ENCODE data around the gene SDF4. TPM values are rescaled to one million over a fixed set of nuclear protein-coding genes. Genes with fewer than 3 reads are reported as not detected.

The SDF4 gene
- total and polyA plus RNA-seq, 2 experiments from 2014 or later: 45.0 to 62.6 TPM

DNA sequence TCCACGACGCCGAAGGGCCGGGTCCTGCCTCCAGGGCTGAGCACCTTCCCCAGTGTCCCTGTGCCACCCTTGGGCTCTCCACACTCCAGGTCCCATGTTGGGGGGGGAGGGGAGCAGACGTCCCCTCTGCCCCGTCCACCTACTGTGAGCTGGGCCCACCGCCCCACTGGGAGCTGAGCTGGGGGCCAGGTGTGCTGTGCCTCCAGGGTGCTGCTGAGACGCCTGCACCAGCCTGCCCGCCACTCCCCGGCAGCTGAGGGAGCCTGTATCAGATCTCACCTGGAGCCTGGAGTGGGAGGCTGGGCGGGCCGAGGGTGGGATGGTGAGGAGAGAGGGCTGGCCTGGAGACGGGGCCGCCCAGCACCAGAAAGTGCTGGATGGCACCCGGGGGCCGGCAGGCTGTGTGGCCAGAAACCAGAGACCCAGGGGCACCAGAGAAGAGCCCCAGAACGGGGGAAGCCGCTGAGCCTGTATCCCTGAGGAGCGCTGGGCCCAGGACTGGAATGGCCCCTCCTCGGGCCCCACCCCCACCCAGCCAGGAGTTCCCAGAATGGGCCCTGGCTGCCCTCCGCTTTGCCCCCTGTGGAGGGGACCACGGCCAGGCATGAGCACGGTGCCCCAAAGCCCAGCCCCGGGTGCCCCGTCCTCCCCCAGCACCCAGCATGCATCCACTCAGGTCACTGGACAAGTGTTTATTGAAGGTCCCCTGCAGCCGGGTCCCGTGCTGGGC lies 28.8 kb downstream of the SDF4 start:
- no peaks in the 10 kb centered on the region for H3F3A ChIP-seq (replicated peaks; ENCODE audit: low read depth)
- peaks cover 13% of the 10 kb centered on the region; the same call in 1 of the 2 replicates for H3K27me3 ChIP-seq (ENCODE audit: insufficient read depth)
- Mint-ChIP-seq H3K4me3 (no peak overlapping the region), H3K27ac (no peak overlapping the region), H3K36me3 (ENCODE audit: low read depth) (no peaks in the 10 kb centered on the region), H3K9me3 (no peaks in the 10 kb centered on the region; the same call in 2 of the 3 replicates), H3K4me1 (no peaks in the 10 kb centered on the region; the same call in 2 of the 3 replicates), H3K27me3 (ENCODE audit: insufficient read depth, low read depth, poor library complexity) (peaks cover 6% of the 10 kb centered on the region)
- H3K4me3 ChIP-seq: no peak overlapping the region
- no peaks in the 10 kb centered on the region for H4K20me1 ChIP-seq (replicated peaks; ENCODE audit: insufficient read depth)
- ATAC-seq (no peak), DNase-seq (ENCODE audit: low spot score) (peak; percentile 16)
- H3K36me3 ChIP-seq (ENCODE audit: insufficient read depth): no peaks in the 10 kb centered on the region
- H2AFZ ChIP-seq: no peak overlapping the region
- H3K9me2 ChIP-seq (ENCODE audit: insufficient read depth): no peaks in the 10 kb centered on the region
- no peaks in the 10 kb centered on the region for H3K79me2 ChIP-seq (replicated peaks; ENCODE audit: insufficient read depth)
- TF ChIP-seq JUNB (IDR thresholded peaks at IDR 0.05; ENCODE audit: unreplicated experiment): no peak
- no peak for TF ChIP-seq STAT1 (IDR thresholded peaks at IDR 0.05; ENCODE audit: unreplicated experiment)
- no peak for TF ChIP-seq CREB1 (CRISPR knock-in tag; IDR thresholded peaks at IDR 0.05; ENCODE audit: low read depth)
- TF ChIP-seq ZNF114 (CRISPR knock-in tag; IDR thresholded peaks at IDR 0.05): no peak
- TF ChIP-seq EZH2phosphoT487 (IDR thresholded peaks at IDR 0.05; ENCODE audit: unreplicated experiment): no peak
- TF ChIP-seq, protein P1, sequence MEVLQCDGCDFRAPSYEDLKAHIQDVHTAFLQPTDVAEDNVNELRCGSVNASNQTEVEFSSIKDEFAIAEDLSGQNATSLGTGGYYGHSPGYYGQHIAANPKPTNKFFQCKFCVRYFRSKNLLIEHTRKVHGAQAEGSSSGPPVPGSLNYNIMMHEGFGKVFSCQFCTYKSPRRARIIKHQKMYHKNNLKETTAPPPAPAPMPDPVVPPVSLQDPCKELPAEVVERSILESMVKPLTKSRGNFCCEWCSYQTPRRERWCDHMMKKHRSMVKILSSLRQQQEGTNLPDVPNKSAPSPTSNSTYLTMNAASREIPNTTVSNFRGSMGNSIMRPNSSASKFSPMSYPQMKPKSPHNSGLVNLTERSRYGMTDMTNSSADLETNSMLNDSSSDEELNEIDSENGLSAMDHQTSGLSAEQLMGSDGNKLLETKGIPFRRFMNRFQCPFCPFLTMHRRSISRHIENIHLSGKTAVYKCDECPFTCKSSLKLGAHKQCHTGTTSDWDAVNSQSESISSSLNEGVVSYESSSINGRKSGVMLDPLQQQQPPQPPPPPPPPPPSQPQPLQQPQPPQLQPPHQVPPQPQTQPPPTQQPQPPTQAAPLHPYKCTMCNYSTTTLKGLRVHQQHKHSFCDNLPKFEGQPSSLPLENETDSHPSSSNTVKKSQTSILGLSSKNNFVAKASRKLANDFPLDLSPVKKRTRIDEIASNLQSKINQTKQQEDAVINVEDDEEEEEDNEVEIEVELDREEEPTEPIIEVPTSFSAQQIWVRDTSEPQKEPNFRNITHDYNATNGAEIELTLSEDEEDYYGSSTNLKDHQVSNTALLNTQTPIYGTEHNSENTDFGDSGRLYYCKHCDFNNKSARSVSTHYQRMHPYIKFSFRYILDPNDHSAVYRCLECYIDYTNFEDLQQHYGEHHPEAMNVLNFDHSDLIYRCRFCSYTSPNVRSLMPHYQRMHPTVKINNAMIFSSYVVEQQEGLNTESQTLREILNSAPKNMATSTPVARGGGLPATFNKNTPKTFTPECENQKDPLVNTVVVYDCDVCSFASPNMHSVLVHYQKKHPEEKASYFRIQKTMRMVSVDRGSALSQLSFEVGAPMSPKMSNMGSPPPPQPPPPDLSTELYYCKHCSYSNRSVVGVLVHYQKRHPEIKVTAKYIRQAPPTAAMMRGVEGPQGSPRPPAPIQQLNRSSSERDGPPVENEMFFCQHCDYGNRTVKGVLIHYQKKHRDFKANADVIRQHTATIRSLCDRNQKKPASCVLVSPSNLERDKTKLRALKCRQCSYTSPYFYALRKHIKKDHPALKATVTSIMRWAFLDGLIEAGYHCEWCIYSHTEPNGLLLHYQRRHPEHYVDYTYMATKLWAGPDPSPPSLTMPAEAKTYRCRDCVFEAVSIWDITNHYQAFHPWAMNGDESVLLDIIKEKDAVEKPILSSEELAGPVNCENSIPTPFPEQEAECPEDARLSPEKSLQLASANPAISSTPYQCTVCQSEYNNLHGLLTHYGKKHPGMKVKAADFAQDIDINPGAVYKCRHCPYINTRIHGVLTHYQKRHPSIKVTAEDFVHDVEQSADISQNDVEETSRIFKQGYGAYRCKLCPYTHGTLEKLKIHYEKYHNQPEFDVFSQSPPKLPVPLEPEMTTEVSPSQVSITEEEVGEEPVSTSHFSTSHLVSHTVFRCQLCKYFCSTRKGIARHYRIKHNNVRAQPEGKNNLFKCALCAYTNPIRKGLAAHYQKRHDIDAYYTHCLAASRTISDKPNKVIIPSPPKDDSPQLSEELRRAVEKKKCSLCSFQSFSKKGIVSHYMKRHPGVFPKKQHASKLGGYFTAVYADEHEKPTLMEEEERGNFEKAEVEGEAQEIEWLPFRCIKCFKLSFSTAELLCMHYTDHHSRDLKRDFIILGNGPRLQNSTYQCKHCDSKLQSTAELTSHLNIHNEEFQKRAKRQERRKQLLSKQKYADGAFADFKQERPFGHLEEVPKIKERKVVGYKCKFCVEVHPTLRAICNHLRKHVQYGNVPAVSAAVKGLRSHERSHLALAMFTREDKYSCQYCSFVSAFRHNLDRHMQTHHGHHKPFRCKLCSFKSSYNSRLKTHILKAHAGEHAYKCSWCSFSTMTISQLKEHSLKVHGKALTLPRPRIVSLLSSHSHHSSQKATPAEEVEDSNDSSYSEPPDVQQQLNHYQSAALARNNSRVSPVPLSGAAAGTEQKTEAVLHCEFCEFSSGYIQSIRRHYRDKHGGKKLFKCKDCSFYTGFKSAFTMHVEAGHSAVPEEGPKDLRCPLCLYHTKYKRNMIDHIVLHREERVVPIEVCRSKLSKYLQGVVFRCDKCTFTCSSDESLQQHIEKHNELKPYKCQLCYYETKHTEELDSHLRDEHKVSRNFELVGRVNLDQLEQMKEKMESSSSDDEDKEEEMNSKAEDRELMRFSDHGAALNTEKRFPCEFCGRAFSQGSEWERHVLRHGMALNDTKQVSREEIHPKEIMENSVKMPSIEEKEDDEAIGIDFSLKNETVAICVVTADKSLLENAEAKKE (CRISPR knock-in tag; IDR thresholded peaks at IDR 0.05): no peak
- TF ChIP-seq EZH2 (IDR thresholded peaks at IDR 0.05; ENCODE audit: low read depth, unreplicated experiment): no peak
- TF ChIP-seq, protein P2, sequence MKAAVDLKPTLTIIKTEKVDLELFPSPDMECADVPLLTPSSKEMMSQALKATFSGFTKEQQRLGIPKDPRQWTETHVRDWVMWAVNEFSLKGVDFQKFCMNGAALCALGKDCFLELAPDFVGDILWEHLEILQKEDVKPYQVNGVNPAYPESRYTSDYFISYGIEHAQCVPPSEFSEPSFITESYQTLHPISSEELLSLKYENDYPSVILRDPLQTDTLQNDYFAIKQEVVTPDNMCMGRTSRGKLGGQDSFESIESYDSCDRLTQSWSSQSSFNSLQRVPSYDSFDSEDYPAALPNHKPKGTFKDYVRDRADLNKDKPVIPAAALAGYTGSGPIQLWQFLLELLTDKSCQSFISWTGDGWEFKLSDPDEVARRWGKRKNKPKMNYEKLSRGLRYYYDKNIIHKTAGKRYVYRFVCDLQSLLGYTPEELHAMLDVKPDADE (IDR thresholded peaks at IDR 0.05): no peak
- TF ChIP-seq ZNF331 (CRISPR knock-in tag; IDR thresholded peaks at IDR 0.05; ENCODE audit: low read depth): no peak
- TF ChIP-seq, protein P3, sequence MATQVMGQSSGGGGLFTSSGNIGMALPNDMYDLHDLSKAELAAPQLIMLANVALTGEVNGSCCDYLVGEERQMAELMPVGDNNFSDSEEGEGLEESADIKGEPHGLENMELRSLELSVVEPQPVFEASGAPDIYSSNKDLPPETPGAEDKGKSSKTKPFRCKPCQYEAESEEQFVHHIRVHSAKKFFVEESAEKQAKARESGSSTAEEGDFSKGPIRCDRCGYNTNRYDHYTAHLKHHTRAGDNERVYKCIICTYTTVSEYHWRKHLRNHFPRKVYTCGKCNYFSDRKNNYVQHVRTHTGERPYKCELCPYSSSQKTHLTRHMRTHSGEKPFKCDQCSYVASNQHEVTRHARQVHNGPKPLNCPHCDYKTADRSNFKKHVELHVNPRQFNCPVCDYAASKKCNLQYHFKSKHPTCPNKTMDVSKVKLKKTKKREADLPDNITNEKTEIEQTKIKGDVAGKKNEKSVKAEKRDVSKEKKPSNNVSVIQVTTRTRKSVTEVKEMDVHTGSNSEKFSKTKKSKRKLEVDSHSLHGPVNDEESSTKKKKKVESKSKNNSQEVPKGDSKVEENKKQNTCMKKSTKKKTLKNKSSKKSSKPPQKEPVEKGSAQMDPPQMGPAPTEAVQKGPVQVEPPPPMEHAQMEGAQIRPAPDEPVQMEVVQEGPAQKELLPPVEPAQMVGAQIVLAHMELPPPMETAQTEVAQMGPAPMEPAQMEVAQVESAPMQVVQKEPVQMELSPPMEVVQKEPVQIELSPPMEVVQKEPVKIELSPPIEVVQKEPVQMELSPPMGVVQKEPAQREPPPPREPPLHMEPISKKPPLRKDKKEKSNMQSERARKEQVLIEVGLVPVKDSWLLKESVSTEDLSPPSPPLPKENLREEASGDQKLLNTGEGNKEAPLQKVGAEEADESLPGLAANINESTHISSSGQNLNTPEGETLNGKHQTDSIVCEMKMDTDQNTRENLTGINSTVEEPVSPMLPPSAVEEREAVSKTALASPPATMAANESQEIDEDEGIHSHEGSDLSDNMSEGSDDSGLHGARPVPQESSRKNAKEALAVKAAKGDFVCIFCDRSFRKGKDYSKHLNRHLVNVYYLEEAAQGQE (IDR thresholded peaks at IDR 0.05; ENCODE audit: unreplicated experiment): no peak
- no peak for TF ChIP-seq NANOG (IDR thresholded peaks at IDR 0.05; ENCODE audit: borderline replicate concordance)
- no peak for TF ChIP-seq POLR2AphosphoS5 (IDR thresholded peaks at IDR 0.05; ENCODE audit: low read depth)
- TF ChIP-seq, protein P4, sequence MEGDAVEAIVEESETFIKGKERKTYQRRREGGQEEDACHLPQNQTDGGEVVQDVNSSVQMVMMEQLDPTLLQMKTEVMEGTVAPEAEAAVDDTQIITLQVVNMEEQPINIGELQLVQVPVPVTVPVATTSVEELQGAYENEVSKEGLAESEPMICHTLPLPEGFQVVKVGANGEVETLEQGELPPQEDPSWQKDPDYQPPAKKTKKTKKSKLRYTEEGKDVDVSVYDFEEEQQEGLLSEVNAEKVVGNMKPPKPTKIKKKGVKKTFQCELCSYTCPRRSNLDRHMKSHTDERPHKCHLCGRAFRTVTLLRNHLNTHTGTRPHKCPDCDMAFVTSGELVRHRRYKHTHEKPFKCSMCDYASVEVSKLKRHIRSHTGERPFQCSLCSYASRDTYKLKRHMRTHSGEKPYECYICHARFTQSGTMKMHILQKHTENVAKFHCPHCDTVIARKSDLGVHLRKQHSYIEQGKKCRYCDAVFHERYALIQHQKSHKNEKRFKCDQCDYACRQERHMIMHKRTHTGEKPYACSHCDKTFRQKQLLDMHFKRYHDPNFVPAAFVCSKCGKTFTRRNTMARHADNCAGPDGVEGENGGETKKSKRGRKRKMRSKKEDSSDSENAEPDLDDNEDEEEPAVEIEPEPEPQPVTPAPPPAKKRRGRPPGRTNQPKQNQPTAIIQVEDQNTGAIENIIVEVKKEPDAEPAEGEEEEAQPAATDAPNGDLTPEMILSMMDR (conservative IDR thresholded peaks at IDR 0.05; ENCODE audit: low read depth in 2 of 2): no peak
- H3K4me1 ChIP-seq (ENCODE audit: insufficient read depth): no peaks in the 10 kb centered on the region
- H3K27ac ChIP-seq (ENCODE audit: low read depth): no peak overlapping the region
- H3K4me2 ChIP-seq: no peak overlapping the region
